Stimulated activated CD8-positive, alpha-beta memory T cell treated with anti-CD3 and anti-CD28 coated beads, Interleukin-7, amount 100 ng/mL, for 24 hours (primary cell): ENCODE data around the gene EFCAB11.

Source experiments
- DNase-seq: peaks from one replicate; pipeline ENCODE4 v3.0.0-alpha.2; 2020; ENCODE audit warnings: low read depth

EFCAB11 gene

GRCh38 chr14:89954070-89955021, at the start of gene EFCAB11:
TSS of gene EFCAB11 (minus strand) at chr14:89954730. CDS start at chr14:89954660, 70 bp downstream.
- peak; percentile 88 for DNase-seq

- DNase-seq, result no peak
Observed at GRCh38 chr14:90003526-90004307, 49.2 kb upstream of the EFCAB11 start.

- DNase-seq, result no peak
Observed at GRCh38 chr14:90000935-90001334, 46.4 kb upstream of the EFCAB11 start.

GRCh38 chr14:89996963-89997362, 42.4 kb upstream of the EFCAB11 start:
- DNase-seq, result no peak

GRCh38 chr14:89992273-89992672, 37.7 kb upstream of the EFCAB11 start:
- DNase-seq, result no peak

- DNase-seq, result no peak
Observed at GRCh38 chr14:89990623-89991275, 36.2 kb upstream of the EFCAB11 start.

- no peak for DNase-seq
Observed at GRCh38 chr14:89990218-89990617, 35.7 kb upstream of the EFCAB11 start.

GRCh38 chr14:89988787-89989186, 34.3 kb upstream of the EFCAB11 start:
- DNase-seq, result no peak

GRCh38 chr14:89987161-89987475, 32.6 kb upstream of the EFCAB11 start:
- no peak for DNase-seq

GRCh38 chr14:89986462-89987160, 32.1 kb upstream of the EFCAB11 start:
- DNase-seq, result no peak

- DNase-seq, result no peak
Observed at GRCh38 chr14:89983375-89983774, 28.8 kb upstream of the EFCAB11 start.

- DNase-seq, result no peak
Observed at GRCh38 chr14:89978656-89979055, 24.1 kb upstream of the EFCAB11 start.

GRCh38 chr14:89977668-89978067, 23.1 kb upstream of the EFCAB11 start:
- no peak for DNase-seq

- peak; percentile 12 for DNase-seq
Observed at GRCh38 chr14:89973234-89973823, 18.8 kb upstream of the EFCAB11 start.

GRCh38 chr14:89965839-89966238, 11.3 kb upstream of the EFCAB11 start:
- no peak for DNase-seq

GRCh38 chr14:89963288-89963978, 8.9 kb upstream of the EFCAB11 start:
- DNase-seq, result no peak

- no peak for DNase-seq
Observed at GRCh38 chr14:89960914-89961313, 6.4 kb upstream of the EFCAB11 start.

GRCh38 chr14:89959853-89960445, 5.4 kb upstream of the EFCAB11 start:
- no peak for DNase-seq

GRCh38 chr14:89958966-89959365, 4.4 kb upstream of the EFCAB11 start:
- DNase-seq, result no peak

- no peak for DNase-seq
Observed at GRCh38 chr14:89957791-89958190, 3.3 kb upstream of the EFCAB11 start.

GRCh38 chr14:89957376-89957775, 2.8 kb upstream of the EFCAB11 start:
- DNase-seq, result no peak
